Right atrium auricular region (tissue), 2 donors: ENCODE measurements around the gene MEIS1. TPM values are rescaled to one million over a fixed set of nuclear protein-coding genes. Genes with fewer than 3 reads are reported as not detected.

Experiments used
- DNase-seq: peaks from one replicate; pipeline ENCODE4 v3.0.0-alpha.2; 2019; ENCODE audit warnings: low spot score
- H3K27ac ChIP-seq, 2 donors: fragments of 200-600 bp; sonication (generic); 1 replicate in 1 of 2; 2 replicates in 1 of 2; pipeline ENCODE4 v1.5.1; 2016 to 2019
- H3K27me3 ChIP-seq, 2 donors: fragments of 200-600 bp; sonication (generic); one replicate each; pipeline versions ENCODE4 v1.5.1 to v1.6.0; 2017 to 2019
- H3K36me3 ChIP-seq: fragments of 200-600 bp; sonication (generic); one replicate; pipeline ENCODE4 v1.5.1; 2016
- H3K4me1 ChIP-seq, 2 donors: fragments of 200-600 bp; sonication (generic); one replicate each; pipeline versions ENCODE4 v1.5.1 to v1.6.0; 2017 to 2019
- H3K4me3 ChIP-seq, 2 donors: fragments of 200-600 bp; sonication (generic); 1 replicate in 1 of 2; 2 replicates in 1 of 2; pipeline ENCODE4 v1.5.1; 2017 to 2019; ENCODE audit warnings: mild to moderate bottlenecking in 1 of 2, moderate library complexity in 1 of 2
- H3K9me3 ChIP-seq, 2 donors: fragments of 200-600 bp; sonication (generic); one replicate each; pipeline ENCODE4 v1.5.1; 2019
- total RNA-seq, 2 donors: library from RNA; depleted of rRNA; stranded (reverse); fragments of >200 nt; gene quantifications; one replicate each; pipeline ENCODE4 v1.1.0, GENCODE V29; 2016
- TF ChIP-seq, protein P1 (sequence below), 2 donors: fragments of 200-600 bp; sonication (generic); IDR thresholded peaks; one replicate each; pipeline ENCODE4 v1.5.1; 2019; ENCODE audit warnings: antibody characterized with exemption in 2 of 2

The MEIS1 gene
- total RNA-seq, 2 donors from 2014 or later, result 13.6 to 16.7 TPM

DNA sequence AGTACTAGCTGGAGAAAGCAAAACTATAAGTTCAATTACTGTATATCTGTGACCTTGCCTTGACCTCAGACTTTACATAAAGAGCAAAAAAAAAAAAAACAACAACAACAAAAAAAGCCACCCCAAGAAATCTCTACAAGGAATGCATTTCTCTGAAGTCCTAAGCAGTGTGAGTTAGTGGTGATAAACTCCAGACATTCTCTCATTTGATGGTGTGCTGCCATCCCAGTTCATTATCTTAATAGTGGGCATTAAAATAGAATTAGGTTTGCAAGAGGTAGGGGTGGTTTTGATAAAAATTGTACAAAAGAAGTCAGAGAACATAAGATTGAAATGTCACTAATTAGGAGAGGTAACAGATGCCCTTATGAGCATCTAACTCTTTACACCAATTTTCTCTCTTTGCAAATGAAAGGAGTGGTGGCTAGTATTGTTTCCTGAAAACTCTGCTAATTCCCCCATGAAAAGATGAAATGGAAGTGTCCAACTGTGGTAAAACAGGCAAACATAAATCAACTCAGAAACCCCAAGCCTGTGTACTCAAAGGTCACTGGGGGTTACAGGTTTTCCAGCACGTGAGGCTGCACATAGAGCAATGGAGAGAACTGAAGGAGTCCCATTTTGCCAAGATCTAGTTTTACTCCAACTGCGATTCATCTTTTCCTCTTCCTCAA, 131.9 kb downstream of the MEIS1 start:
- no peak for DNase-seq
- peaks cover 14% of the 10 kb centered on the region for H3K36me3 ChIP-seq
- no peak overlapping the region for H3K27ac ChIP-seq
- H3K4me3 ChIP-seq, result no peak overlapping the region
- H3K4me1 ChIP-seq, result no peaks in the 10 kb centered on the region
- no peaks in the 10 kb centered on the region for H3K9me3 ChIP-seq
- H3K27me3 ChIP-seq, result no peaks in the 10 kb centered on the region
- TF ChIP-seq, protein P1, sequence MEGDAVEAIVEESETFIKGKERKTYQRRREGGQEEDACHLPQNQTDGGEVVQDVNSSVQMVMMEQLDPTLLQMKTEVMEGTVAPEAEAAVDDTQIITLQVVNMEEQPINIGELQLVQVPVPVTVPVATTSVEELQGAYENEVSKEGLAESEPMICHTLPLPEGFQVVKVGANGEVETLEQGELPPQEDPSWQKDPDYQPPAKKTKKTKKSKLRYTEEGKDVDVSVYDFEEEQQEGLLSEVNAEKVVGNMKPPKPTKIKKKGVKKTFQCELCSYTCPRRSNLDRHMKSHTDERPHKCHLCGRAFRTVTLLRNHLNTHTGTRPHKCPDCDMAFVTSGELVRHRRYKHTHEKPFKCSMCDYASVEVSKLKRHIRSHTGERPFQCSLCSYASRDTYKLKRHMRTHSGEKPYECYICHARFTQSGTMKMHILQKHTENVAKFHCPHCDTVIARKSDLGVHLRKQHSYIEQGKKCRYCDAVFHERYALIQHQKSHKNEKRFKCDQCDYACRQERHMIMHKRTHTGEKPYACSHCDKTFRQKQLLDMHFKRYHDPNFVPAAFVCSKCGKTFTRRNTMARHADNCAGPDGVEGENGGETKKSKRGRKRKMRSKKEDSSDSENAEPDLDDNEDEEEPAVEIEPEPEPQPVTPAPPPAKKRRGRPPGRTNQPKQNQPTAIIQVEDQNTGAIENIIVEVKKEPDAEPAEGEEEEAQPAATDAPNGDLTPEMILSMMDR (IDR thresholded peaks at IDR 0.05), result no peak

GRCh38 chr2:66567729-66568128, 132.8 kb downstream of the MEIS1 start:
- Histone ChIP-seq H3K4me3 (no peak overlapping the region), H3K9me3 (no peaks in the 10 kb centered on the region), H3K27ac (no peak overlapping the region), H3K4me1 (no peaks in the 10 kb centered on the region), H3K27me3 (no peaks in the 10 kb centered on the region), H3K36me3 (peaks cover 14% of the 10 kb centered on the region)
- no peak for DNase-seq
- TF ChIP-seq, protein P1 (IDR thresholded peaks at IDR 0.05), result no peak

DNA sequence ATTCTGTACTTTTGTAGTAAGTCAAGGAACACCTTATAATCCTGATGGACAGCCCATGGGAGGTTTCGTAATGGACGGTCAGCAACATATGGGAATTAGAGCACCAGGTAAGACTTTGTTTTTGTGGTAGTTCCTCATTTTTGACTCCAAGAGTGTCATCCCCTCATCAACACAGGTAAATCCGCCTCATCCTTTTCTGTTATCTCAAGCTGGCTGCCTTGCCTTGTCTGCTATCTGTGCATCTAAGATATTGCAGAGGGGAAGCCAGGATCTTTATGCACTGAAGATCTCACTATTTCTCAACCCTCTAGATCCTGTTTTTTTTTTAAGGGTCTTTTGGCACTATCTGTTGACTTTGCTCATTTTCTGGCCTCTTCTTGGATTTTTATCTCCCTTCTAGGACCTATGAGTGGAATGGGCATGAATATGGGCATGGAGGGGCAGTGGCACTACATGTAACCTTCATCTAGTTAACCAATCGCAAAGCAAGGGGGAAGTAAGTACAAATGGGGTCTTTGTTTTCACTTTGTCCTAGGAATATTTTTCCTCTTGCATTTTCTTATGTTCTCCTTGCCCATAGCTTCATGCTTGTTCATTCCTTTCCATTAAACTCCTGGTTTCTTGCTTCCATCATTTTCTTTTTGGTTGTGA, 133.8 kb downstream of the MEIS1 start:
- no peak for DNase-seq
- Histone ChIP-seq H3K27me3 (no peaks in the 10 kb centered on the region), H3K4me1 (no peaks in the 10 kb centered on the region), H3K9me3 (no peaks in the 10 kb centered on the region), H3K27ac (no peak overlapping the region), H3K36me3 (peaks cover 14% of the 10 kb centered on the region), H3K4me3 (no peak overlapping the region)
- TF ChIP-seq, protein P1 (IDR thresholded peaks at IDR 0.05), result no peak

DNA sequence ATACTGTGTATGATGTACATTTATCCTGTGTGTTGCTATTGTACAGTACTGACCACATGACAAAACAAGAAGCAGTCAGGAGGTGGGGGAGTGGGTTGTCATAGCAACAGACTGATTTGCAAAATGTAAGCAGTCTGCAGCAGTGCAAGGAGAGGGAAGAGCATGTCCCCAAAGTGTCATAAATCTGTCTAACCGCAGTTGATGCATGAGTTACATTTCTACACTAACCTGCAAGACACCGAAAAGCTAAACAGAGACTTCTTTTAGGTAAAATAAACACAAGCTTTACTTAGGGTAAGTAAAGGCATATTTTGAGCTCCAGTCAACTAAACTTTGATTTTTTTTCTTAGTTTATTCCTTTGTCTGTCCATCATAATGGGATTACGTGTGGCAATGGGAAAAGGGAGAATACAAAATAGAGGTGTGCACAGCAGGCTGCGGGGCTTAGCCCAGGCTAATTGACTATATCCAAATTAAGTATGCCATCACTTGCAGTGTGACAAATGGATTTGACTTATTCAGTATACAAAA, 134.5 kb downstream of the MEIS1 start:
- no peaks in the 10 kb centered on the region for H3K9me3 ChIP-seq
- H3K27ac ChIP-seq, result no peak overlapping the region
- H3K36me3 ChIP-seq, result peaks cover 14% of the 10 kb centered on the region
- no peaks in the 10 kb centered on the region for H3K27me3 ChIP-seq
- TF ChIP-seq, protein P1 (IDR thresholded peaks at IDR 0.05), result no peak
- no peak overlapping the region for H3K4me3 ChIP-seq
- no peak for DNase-seq
- no peaks in the 10 kb centered on the region for H3K4me1 ChIP-seq

DNA sequence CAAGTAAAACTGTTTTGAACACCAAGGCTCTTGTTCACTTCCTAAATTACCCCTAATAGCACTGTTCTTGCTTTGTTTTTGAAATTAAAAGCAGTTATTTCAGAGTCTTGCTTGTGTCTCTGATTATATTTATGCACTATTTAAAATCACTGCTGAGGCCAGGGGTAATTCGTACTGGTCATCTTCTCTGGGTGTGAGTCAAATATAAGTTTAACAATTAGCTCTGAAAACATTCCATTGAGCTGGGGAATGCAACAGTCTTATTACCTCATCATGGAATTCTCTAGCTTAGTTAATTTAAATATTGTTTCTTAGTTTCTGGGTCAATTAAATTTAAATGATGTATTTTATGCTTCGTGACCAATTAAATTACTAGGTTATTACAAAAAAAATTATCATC, 135.0 kb downstream of the MEIS1 start:
- H3K4me1 ChIP-seq, result no peaks in the 10 kb centered on the region
- H3K36me3 ChIP-seq, result peaks cover 14% of the 10 kb centered on the region
- no peak overlapping the region for H3K27ac ChIP-seq
- DNase-seq, result no peak
- no peaks in the 10 kb centered on the region for H3K27me3 ChIP-seq
- H3K9me3 ChIP-seq, result no peaks in the 10 kb centered on the region
- no peak overlapping the region for H3K4me3 ChIP-seq
- TF ChIP-seq, protein P1 (IDR thresholded peaks at IDR 0.05), result no peak
